ENCODE results near the gene ABCC11. TPM values are rescaled to one million over a fixed set of nuclear protein-coding genes. Genes with fewer than 3 reads are reported as not detected.

ABCC11 gene
- total RNA-seq, 2 donors from 2014 or later, result not detected

DNA sequence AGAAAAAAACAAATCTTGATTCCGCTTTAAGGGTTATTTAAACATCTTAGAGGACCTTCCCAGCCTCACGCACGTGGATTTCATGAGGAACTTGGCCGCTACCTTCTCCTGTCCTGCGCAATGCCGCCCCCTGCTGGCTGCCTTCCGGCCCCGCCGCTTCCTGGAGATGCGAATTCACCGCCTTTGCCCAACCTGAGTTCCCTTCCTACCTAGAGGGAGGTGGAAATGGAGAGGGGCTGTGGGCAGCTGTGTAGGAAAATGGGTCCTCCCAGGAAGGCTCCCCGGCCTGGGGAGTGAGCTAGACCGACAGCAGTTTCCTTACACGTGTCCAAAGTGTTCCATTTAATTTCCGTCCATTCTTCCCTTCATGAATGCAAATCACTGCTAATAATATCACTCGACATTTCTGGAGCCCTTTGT lies 90.5 kb downstream of the ABCC11 start:
- H3K4me1 ChIP-seq, result no peaks in the 10 kb centered on the region
- no peaks in the 10 kb centered on the region for H3K27me3 ChIP-seq
- H3K9me3 ChIP-seq, result no peaks in the 10 kb centered on the region
- no peak overlapping the region for H3K9ac ChIP-seq (ENCODE audit: low read depth in 2 of 2, low read length in 2 of 2)
- peak; percentile 83 for DNase-seq
- intact Hi-C loops (cut with DNase I), result loop anchor here (5.0 kb wide), 1 partner anchor 1014 kb away; the partner anchor contains the start of gene NETO2
- TF ChIP-seq CTCF (IDR thresholded peaks at IDR 0.05), result peak; percentile 96
- no peak overlapping the region for H3K27ac ChIP-seq
- no peak overlapping the region for H3K4me3 ChIP-seq
- H3K36me3 ChIP-seq, result no peaks in the 10 kb centered on the region

DNA sequence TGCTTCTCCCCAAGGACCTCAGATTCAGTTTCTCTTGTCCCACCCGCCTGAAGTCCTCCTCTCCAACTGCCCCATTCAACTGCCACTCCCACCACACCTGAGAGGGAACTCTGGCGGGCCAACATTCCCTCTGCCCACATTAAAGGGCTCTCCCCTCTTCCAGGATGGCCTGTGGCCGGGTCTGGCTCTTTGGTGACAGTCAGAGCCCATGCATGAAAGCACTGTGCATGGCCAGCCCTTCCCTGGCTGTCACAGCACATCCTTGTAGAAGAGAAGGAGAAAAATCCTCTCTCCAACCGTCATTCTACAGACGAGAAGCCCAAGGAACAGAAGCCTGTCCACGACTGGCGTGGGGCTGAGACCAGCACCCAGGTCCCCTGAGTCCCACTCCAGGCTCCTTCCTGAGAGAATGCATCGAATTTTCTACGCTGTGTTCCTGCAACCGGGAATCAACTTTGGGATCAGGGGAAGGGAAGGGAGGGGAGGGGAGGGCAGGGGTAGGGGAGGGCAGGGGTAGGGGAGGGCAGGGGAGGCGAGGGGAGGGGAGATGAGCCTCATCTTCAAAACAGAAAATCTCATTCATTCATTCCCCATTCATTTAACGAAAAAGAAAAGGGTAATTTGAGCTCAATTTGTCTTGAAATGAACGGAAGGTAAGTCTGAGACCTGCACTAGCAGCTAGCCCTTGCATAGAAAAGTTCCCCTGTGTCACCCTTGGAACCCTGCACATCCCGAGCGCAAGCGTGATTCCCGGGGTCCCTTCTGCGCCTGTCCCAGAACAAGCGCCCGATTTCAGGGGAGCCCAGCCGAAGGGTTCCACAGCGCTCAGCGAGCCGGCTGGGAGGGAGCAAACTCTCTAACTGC lies 91.2 kb downstream of the ABCC11 start, which contains the start of gene ABCC12:
Gene ABCC12 (minus strand): TSS at position 68 of the 864 bp plus-strand sequence. CDS start 9,569 bp downstream, outside the sequence.
- no peak within 1 kb of the TSS for H3K9ac ChIP-seq (ENCODE audit: low read depth in 2 of 2, low read length in 2 of 2)
- no peak for TF ChIP-seq CTCF (IDR thresholded peaks at IDR 0.05)
- H3K27me3 ChIP-seq, result no peaks in the 10 kb centered on the region
- no peaks in the 10 kb centered on the region for H3K4me1 ChIP-seq
- H3K9me3 ChIP-seq, result no peaks in the 10 kb centered on the region
- intact Hi-C loops (cut with DNase I), result loop anchor here (5.0 kb wide), 1 partner anchor 1014 kb away; the partner anchor contains the start of gene NETO2
- no peak within 1 kb of the TSS for H3K4me3 ChIP-seq
- H3K27ac ChIP-seq, result no peak within 1 kb of the TSS
- no peaks in the 10 kb centered on the region for H3K36me3 ChIP-seq
- DNase-seq, result no peak

DNA sequence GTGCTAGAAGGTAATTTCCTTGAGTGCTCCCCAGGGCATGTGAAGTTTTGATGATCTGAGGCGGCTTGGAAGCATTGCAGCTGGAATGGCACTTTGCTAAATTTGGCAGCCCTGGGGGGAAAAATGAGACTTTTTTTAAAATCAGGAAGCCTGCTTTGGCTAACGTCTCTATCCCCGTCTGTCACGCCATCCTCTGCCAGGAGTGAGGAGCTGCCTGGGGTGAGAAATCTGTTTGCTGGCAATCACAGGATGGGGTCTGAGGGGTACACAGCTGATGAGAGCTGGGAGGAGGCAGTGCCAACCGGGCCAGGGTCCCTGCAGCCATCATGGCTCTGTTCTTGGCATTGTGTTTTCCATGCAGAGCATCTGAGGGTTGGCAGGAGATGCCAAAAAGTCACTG lies 93.6 kb downstream of the ABCC11 start:
- Histone ChIP-seq H3K9ac (ENCODE audit: low read depth in 2 of 2, low read length in 2 of 2) (no peak overlapping the region), H3K4me1 (no peaks in the 10 kb centered on the region), H3K36me3 (no peaks in the 10 kb centered on the region), H3K9me3 (no peaks in the 10 kb centered on the region), H3K27ac (no peak overlapping the region), H3K27me3 (no peaks in the 10 kb centered on the region), H3K4me3 (no peak overlapping the region)
- intact Hi-C loops (cut with DNase I), result no loop called here
- no peak for DNase-seq
- TF ChIP-seq CTCF (IDR thresholded peaks at IDR 0.05), result no peak

- no peak for TF ChIP-seq CTCF (IDR thresholded peaks at IDR 0.05)
- no peak for DNase-seq
Measured at GRCh38 chr16:48152226-48152625, 95.1 kb downstream of the ABCC11 start.

DNA sequence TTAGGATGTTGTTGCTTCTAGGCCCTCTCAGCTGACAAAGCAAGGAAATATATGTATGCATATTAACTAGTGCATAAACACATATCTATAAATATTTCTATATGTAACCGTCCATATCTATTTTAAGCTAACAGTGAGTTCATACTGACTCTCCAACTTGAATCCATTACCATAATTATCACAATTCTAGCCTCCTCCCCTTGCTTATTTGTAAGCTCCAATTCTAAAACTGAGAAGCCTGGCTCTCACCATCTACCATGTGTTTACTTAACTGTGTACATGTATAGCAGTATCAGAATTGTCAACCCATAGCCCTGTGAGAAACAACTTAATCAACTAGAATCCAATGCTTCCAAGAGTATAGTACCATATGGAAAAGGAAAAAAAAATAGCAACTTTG lies 96.6 kb downstream of the ABCC11 start:
- TF ChIP-seq CTCF (IDR thresholded peaks at IDR 0.05), result no peak
- no peak for DNase-seq
- intact Hi-C loops (cut with DNase I), result no loop called here

More at GRCh38 chr16:48152226-48152625, 95.1 kb downstream of the ABCC11 start:
- Histone ChIP-seq H3K36me3 (no peaks in the 10 kb centered on the region), H3K9me3 (no peaks in the 10 kb centered on the region), H3K27me3 (no peaks in the 10 kb centered on the region), H3K27ac (no peak overlapping the region), H3K4me3 (no peak overlapping the region), H3K9ac (ENCODE audit: low read depth in 2 of 2, low read length in 2 of 2) (no peak overlapping the region), H3K4me1 (no peaks in the 10 kb centered on the region)
- intact Hi-C loops (cut with DNase I), result no loop called here

More for the DNA sequence above, 96.6 kb downstream of the ABCC11 start:
- Histone ChIP-seq H3K36me3 (no peaks in the 10 kb centered on the region), H3K27ac (no peak overlapping the region), H3K4me3 (no peak overlapping the region), H3K4me1 (no peaks in the 10 kb centered on the region), H3K9ac (ENCODE audit: low read depth in 2 of 2, low read length in 2 of 2) (no peak overlapping the region), H3K27me3 (no peaks in the 10 kb centered on the region), H3K9me3 (no peaks in the 10 kb centered on the region)
